Peyer's patch (tissue), 4 donors: ENCODE results near the gene ANO8. TPM values are rescaled to one million over a fixed set of nuclear protein-coding genes. Genes with fewer than 3 reads are reported as not detected.

Experiments
- DNase-seq, 3 donors: peaks; one replicate each; pipeline ENCODE4 v3.0.0-alpha.2; 2017 to 2019
- H3K27ac ChIP-seq, 4 donors: fragments of 200-600 bp; sonication (generic); one replicate each; pipeline ENCODE4 v1.5.1; 2016 to 2019
- H3K27me3 ChIP-seq, 2 donors: fragments of 200-600 bp; sonication (generic); one replicate each; pipeline ENCODE4 v1.5.1; 2019
- H3K36me3 ChIP-seq, 3 donors: fragments of 200-600 bp; sonication (generic); one replicate each; pipeline ENCODE4 v1.5.1; 2016 to 2019
- H3K4me1 ChIP-seq, 4 donors: fragments of 200-600 bp; sonication (generic); one replicate each; pipeline ENCODE4 v1.5.1; 2016 to 2019
- H3K4me3 ChIP-seq, 4 donors: fragments of 200-600 bp; sonication (generic); 1 replicate in 3 of 4; 2 replicates in 1 of 4; pipeline ENCODE4 v1.5.1; 2016 to 2019; ENCODE audit warnings: mild to moderate bottlenecking in 1 of 4
- H3K9me3 ChIP-seq, 4 donors: fragments of 200-600 bp; sonication (generic); one replicate each; pipeline ENCODE4 v1.5.1; 2016 to 2019; ENCODE audit warnings: mild to moderate bottlenecking in 1 of 4
- POLR2A ChIP-seq, 2 donors: fragments of 450-650 bp; IDR thresholded peaks; one replicate each; pipeline ENCODE4 v1.5.1; 2017; ENCODE audit warnings: antibody characterized with exemption in 2 of 2, mild to moderate bottlenecking in 2 of 2, moderate library complexity in 2 of 2
- total RNA-seq, 4 donors: library from RNA; depleted of rRNA; stranded (reverse); fragments of >200 nt; gene quantifications; one replicate each; pipeline ENCODE4 v1.1.0, GENCODE V29; 2016
- TF ChIP-seq, protein P1 (sequence below), 6 experiments: fragments of 450-650 bp in 4 of 6; fragments of 200-600 bp in 2 of 6; sonication (generic) in 1 of 6; IDR thresholded peaks; one replicate each; pipeline ENCODE4 v1.5.1; 2017 to 2019; ENCODE audit warnings: antibody characterized with exemption in 6 of 6, mild to moderate bottlenecking in 3 of 6, moderate library complexity in 1 of 6

ANO8 gene
- total RNA-seq, 4 donors from 2014 or later, result 10.3 to 18.9 (median 16.0) TPM

DNA sequence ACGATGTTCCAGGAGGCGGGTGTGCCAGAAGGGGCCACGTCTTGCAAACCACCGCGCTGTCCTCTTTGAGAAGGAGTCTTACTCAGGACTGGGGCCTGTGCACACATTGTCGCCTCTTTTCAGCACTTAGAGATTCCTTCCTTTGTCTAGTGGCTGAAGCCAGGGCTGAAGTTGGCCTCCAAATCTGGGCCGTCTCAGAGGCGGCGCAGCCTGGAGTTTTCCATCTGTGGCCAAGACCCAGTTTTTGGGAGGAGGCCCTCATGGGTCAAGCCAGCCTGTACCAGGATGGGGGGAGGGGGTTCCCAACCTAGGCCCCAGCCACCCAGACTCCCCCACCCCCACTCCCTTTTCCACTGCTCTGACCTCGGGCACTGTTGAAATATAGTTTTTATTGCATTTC is 11.8 kb downstream of the ANO8 start:
- DNase-seq, result no peak
- peaks cover 0 to 43% (median 0%) of the 10 kb centered on the region in 3 donors for H3K36me3 ChIP-seq
- no peaks in the 10 kb centered on the region for H3K9me3 ChIP-seq
- TF ChIP-seq, protein P1, sequence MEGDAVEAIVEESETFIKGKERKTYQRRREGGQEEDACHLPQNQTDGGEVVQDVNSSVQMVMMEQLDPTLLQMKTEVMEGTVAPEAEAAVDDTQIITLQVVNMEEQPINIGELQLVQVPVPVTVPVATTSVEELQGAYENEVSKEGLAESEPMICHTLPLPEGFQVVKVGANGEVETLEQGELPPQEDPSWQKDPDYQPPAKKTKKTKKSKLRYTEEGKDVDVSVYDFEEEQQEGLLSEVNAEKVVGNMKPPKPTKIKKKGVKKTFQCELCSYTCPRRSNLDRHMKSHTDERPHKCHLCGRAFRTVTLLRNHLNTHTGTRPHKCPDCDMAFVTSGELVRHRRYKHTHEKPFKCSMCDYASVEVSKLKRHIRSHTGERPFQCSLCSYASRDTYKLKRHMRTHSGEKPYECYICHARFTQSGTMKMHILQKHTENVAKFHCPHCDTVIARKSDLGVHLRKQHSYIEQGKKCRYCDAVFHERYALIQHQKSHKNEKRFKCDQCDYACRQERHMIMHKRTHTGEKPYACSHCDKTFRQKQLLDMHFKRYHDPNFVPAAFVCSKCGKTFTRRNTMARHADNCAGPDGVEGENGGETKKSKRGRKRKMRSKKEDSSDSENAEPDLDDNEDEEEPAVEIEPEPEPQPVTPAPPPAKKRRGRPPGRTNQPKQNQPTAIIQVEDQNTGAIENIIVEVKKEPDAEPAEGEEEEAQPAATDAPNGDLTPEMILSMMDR (IDR thresholded peaks at IDR 0.05), result no peak
- TF ChIP-seq POLR2A (IDR thresholded peaks at IDR 0.05), result no peak
- H3K4me1 ChIP-seq, result peaks cover 0 to 11% (median 2%) of the 10 kb centered on the region in 4 donors
- H3K4me3 ChIP-seq, result no peak overlapping the region
- H3K27me3 ChIP-seq, result no peaks in the 10 kb centered on the region
- H3K27ac ChIP-seq, result peak overlapping the region in 1 of 4 donors; percentile 52

DNA sequence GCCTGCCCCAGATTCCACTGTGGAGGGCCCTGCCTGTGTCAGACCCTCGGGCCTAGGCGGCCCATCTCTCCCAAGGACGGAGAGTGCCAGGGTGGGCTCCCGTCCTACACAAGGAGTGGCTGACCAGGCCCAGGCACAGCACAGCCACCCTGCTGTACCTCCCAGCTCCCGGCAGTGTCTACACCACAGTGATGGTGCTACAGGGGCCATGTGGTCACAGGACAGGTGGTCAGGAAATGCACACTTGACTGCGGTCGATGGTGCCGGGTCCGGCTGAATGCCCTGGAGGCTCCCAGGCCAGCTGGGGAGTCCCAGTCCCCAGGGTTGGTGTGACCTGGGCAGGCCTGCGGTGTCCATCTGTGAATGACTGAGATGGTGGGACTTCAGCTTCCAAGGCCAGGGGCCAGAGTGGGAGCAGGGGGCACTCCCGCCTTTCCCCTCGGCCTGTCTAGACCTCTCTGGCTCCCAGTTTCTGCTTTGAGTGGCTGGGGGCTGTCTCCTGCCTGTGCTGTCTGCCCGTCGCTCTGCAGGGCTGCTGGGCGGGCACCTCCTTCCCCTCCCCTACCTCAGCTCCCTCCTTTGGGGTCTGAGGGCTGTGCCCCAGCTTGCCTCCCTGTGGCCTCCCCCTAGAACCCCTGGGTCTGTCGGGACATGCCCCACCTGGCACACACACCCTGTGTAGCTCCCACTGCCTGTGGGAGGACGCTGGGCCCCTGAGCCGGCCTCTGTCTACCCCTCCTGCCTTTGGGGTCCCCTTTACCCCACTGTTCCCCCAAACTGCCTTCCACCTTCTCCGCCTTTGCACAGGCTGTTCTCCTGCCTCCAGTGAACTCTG is 12.8 kb downstream of the ANO8 start:
- Histone ChIP-seq H3K27me3 (no peaks in the 10 kb centered on the region), H3K9me3 (no peaks in the 10 kb centered on the region), H3K27ac (no peak overlapping the region), H3K36me3 (peaks cover 0 to 44% (median 0%) of the 10 kb centered on the region in 3 donors), H3K4me1 (peaks cover 0 to 11% (median 2%) of the 10 kb centered on the region in 4 donors), H3K4me3 (no peak overlapping the region)
- TF ChIP-seq, protein P1 (IDR thresholded peaks at IDR 0.05), result no peak
- no peak for TF ChIP-seq POLR2A (IDR thresholded peaks at IDR 0.05)
- DNase-seq, result no peak

DNA sequence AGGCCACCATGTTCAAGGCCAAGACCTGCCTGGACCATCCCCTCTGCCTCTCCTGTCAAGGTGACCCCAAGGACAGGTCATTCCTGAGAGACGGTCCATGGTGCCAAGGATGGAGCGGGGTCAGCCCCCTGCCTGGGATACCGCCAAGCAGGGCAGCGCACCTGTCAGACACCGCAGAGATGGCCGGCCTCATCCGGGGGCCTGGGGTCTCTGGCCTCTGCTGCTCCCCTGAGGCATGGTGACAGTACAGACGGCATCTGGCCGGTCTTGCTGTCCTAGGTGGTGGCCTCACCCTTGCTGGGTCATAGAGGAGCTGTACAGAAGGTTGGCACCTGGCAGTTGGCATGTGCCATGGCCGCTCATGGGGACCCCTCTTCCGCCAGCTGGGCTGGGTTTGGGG is 14.2 kb downstream of the ANO8 start:
- DNase-seq, result no peak
- Histone ChIP-seq H3K9me3 (no peaks in the 10 kb centered on the region), H3K4me3 (no peak overlapping the region), H3K27me3 (no peaks in the 10 kb centered on the region), H3K36me3 (peaks cover 0 to 57% (median 0%) of the 10 kb centered on the region in 3 donors), H3K4me1 (peaks cover 0 to 11% (median 2%) of the 10 kb centered on the region in 4 donors), H3K27ac (no peak overlapping the region)
- TF ChIP-seq POLR2A (IDR thresholded peaks at IDR 0.05), result no peak
- TF ChIP-seq, protein P1 (IDR thresholded peaks at IDR 0.05), result no peak

DNA sequence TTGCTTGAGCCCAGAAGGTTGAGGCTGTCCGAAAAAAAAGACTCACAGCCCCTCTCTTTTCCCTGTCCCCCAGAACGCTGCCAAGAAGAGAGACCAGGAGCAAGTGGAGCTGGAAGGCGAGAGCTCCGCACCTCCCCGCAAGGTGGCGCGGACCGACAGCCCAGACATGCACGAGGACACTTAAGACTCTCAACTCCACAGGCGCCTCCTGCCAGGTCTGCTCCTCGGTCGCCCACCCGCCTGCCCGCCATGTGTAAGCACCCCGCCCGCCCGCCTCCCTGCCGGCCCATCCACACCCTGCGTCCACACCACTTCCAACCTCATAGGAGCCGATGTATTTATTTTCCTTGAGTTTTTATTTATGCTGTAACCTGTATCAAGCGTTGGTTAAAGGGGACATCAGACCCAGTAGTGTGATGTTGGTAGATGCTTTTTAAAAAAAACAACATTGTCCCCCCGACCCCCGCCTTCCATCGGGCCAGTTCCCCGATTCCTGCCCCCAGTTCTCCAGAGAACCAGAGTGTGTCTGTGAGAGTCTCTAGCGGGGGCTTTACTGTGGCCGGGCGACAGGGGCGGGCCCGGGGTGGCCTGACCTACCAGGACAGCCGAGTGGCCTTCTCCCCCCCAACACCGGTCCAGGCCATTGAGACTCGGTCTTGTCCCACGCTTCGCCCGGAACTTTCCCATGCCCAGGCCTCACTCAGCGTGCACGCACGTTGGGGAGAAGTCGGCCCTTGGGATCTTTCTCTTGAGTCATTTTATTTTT is 15.0 kb downstream of the ANO8 start:
- Histone ChIP-seq H3K27ac (no peak overlapping the region), H3K27me3 (no peaks in the 10 kb centered on the region), H3K36me3 (peaks cover 0 to 61% (median 0%) of the 10 kb centered on the region in 3 donors), H3K4me1 (peaks cover 0 to 11% (median 2%) of the 10 kb centered on the region in 4 donors), H3K4me3 (no peak overlapping the region), H3K9me3 (no peaks in the 10 kb centered on the region)
- no peak for DNase-seq
- TF ChIP-seq, protein P1 (IDR thresholded peaks at IDR 0.05), result no peak
- no peak for TF ChIP-seq POLR2A (IDR thresholded peaks at IDR 0.05)

DNA sequence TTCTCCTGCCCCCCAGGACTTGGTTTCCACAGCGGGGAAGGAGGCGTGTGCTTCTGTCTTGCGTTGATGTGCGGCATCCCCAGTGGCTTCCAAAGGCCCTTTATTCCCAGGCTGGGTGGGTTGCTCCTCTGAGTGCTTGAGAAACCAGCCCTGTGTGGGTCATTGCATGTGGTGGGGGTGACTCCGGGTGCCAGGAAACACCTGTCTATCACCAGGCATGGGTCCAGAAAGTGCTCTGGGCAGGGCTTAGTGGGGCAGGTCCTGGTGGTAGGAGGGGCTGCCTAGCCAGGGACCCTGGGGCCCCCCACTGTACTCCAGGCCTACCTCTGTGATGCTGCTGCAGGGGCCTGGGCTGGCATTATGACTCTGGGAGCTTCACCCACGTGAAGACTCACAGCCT is 15.7 kb downstream of the ANO8 start:
- Histone ChIP-seq H3K27ac (no peak overlapping the region), H3K4me1 (peaks cover 0 to 8% (median 2%) of the 10 kb centered on the region in 4 donors), H3K27me3 (no peaks in the 10 kb centered on the region), H3K9me3 (no peaks in the 10 kb centered on the region), H3K4me3 (no peak overlapping the region), H3K36me3 (peaks cover 0 to 68% (median 0%) of the 10 kb centered on the region in 3 donors)
- DNase-seq, result no peak
- TF ChIP-seq, protein P1 (IDR thresholded peaks at IDR 0.05), result no peak
- TF ChIP-seq POLR2A (IDR thresholded peaks at IDR 0.05), result no peak
